ENCODE results near the gene TREM1.
"Not testable (repeated sequence)": the region's sequence is repeated elsewhere in the genome, so short reads cannot be mapped to it uniquely, and the experiment has no call there.

TREM1 gene

DNA sequence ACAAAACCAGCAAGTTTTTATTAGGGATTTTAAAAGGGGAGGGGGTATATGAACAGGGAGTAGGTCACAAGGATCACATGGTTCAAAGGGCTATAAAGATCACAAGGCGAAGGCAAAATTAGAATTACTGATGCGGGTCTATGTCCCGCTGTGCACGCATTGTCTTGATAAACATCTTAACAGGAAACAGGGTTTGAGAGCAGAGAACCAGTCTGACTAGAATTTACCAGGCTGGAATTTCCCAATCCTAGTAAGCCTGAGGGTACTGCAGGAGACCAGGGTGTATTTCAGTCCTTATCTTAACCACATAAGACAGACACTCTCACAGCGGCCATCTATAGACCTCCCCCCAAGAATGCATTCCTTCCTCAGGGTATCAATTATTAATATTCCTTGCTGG, 10.8 kb upstream of the TREM1 start:
- DNase-seq (ENCODE audit: low read depth): not testable (repeated sequence)

DNA sequence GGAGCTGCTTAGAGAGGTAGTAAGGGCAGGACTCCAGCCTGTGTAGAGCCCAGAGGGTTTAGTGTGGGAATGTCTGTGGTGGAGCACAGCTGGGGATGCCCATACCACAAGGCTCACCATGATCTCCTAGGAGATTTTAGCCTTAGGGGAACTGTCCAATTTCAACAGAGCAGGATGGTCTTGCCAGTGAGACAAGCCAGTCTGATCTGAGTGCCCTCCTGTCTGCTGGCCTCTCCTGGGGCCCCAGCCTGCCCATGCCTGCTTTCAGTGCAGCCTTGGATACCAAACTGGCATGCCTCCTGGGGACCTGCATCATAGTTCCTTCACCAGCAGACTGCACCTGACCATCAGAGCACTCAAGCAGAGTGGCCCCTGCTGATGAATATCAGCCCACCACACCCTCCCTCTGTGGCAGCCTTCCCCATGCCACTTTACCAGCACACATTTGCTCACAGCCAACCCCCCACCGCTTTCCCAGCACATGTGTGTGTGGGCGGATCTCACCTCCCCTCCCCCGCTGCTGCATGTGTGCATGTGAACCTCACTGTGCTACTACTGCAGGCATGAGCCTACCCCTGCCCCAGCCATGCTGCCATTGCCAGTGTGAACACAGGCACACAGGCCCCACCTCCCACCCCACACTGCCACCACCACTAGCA, 7.9 kb upstream of the TREM1 start:
- no peak for DNase-seq (ENCODE audit: low read depth)

DNA sequence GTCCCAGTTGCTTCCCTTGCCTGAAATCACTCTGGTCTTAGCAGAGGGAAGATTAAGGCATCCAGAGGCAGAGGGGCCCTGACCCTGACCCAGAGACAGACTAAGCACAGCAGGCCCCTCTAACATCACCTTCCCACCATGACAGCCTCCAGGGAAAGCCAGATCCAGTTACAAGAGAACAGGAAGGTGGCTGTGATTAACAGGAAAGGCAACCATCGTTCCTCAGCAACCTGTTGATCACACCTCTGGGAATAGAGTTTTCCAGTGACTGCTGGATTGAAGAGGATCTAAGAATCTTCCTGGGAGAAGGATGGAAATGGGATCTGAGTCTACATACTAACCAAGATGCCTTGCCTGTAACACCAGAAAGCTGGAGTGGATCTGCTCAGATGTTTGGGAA, 5.2 kb upstream of the TREM1 start:
- no peak for DNase-seq (ENCODE audit: low read depth)

DNA sequence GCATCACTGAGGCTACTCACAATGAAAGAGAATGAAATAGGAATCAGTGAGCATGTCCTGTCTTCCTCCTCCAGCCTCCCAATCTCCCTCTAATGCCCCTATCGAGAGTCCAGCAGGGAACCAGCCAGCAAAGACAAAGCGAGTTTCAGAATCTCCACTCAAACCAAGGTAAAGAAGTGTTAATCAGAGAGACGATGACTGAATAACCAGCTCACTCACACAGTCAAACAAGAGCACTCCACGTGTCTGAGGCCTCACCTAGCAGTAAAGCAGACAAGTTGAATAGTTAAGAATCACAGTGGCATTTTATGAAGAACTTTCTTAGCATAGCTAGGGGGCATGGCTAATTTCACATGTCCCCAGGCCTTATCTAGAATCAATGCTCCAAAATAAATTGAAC, 3.3 kb upstream of the TREM1 start:
- DNase-seq (ENCODE audit: low read depth): no peak

DNA sequence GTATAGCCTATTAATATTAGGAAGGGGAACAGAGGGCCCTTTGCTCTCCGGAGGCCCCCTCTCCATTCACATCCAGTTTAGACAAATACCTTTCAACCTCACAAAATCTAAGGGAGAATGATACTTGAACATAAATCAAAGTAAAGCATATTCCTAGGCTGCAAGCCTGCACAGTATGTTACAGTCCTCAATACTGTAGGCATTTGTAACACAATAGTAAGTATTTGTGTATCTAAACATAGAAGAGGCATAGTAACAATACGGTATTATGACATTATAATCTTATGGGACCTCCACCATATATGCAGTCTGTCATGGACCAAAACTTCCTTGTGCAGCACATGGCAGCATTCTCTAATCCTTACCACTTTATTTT, 2.3 kb upstream of the TREM1 start:
- DNase-seq (ENCODE audit: low read depth): no peak

DNA sequence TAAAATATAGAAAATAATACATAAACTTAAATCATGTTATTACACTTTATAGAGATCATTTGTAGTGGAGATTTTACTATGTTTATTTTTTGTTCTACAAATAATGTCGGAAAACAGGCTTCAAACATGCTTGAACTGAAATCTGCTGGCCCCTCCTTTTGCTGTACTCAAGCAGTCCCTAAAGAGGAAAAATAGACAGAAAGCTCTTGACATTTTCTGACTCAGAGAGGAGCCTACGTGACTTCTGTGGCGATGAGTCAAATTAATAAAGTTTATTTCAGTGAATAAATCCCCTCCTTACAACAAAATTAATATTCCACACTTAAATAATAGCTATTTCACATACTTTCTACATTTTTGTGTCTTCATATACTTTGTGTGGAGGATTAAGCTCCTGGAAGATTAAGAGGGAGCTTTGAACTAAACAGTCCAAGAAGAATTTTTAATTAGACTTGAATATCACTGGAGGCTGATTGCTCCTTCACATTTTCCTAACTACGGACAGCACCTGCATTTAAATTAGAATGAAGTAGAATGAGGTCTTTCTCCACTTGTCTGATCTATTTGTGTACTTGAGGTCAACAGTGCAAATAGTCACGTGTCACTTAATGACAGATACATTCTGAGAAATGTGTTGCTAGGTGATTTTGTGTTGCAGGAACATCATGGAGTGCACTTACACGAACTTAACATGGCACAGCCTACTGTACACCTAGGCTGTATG, 1.7 kb upstream of the TREM1 start:
- no peak for DNase-seq (ENCODE audit: low read depth)

DNA sequence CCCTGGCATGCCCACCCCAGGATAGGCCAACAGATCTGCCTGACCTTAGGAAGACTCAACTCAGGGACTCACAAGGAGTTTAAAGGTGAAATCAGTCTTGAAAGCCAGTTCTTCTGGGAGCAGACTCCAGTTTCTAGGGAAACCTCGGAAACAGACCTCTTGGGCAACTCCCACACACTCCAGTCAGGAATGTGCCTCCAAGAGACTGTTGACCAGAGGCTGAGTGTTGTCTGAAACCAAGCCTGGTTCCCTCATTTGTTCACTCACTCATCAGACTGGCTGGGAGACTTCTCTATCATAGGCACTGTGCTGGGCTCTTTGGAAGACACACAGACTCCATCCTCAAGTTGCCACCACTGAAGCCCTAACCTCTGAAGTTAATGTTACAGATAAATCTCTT, 1.8 kb downstream of the TREM1 start:
- no peak for DNase-seq (ENCODE audit: low read depth)

DNA sequence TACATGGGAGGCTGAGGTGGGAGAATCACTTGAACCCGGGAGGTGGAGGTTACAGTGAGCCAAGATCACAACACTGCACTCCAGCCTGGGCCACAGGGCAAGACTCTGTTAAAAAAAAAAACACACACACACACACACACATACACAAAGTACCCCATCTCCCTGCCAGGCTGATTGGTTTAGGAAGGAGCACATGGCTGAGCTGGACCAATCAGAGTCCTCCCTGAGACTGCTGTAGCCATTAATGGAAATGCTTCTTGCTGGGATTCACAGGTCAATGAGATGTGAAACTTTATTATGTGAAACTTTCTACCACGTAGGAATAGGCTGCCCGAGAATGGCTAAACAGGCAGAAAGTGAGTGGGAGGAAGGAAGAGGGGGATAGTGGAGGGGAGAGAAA, 2.9 kb downstream of the TREM1 start:
- DNase-seq (ENCODE audit: low read depth): no peak

DNA sequence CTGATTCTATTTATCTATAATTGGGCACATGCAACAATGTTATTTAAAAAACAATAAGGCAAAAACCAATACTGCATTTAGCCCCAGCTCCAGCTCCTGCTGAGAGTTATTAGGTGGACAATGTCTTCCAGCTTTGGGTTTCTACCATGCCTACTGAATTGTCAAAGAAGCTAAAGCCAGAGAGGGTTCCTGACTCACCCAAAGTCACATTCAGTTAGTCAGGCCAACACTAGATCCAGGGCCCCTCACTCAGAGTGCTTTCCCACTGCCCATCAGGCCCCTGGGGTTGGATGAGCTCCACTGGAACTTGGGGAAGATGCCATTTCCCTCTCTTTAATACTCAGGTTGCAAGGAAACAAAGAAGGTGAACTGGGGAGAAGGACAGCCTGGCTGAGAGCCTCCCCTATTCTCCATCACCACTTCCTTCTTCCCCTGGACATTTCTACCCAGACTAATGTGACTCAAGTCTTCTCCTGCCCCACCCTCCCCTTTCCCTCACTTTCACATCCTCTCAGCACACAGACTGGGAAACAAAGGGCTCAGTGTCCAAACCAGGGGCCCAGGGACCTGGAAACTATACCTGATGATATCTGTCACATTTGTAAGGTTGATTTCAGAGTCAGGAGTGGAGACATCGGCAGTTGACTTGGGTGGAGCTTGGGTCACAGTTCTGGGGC, 6.0 kb downstream of the TREM1 start:
- DNase-seq (ENCODE audit: low read depth): no peak

DNA sequence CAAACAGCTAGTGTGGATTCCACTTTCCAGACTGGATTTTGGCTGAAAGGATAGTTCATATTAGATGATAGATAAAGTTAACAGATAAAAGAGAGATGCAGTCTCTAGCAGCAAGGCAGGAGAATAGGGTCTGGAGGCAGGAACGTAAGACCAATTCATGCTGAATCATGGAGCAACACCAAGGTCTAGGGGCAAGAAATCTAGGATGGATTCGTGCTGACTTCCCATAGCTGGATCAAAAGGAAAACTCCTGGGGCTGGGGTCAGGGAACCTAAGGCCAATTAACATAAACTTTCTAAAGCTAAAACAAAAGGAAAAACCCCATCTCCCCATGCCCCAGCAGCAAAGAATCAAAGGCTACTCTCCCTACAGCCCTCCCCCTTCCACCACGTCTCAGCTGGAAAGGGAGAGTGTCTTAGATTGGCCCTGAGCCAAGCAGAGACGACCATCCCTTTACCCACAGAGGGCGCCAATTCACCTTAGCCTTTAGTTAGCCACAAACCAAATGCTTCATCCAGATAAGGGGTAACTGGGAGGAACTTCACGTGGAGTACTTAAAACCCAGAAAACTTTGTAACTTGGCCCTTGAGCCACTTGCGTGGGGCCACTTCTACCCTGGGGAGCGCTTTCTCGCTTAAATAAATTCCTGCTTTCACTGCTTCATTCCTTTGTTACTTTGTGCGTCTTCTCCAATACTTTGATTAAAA, 7.6 kb downstream of the TREM1 start:
- peak; percentile 57 for DNase-seq (ENCODE audit: low read depth)

DNA sequence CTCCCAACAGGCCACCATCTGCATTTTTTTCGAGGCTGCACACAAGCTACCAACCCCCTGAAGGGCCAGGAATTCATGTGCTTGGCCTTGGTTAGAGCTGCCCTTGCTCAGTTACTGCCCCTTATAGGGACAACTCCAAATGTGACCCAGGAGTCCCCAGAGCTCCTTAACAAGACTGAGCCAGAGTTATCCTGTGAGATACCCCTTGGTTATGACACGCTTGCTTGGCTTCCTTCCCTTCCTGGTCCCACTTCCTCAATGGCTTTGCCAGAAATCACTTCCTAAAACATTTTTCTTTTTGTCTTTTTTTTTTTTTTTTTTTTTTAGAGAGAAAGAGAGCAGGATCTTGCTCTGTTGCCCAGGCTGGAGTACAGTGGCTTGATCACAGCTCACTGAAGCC, 8.9 kb downstream of the TREM1 start:
- no peak for DNase-seq (ENCODE audit: low read depth)

DNA sequence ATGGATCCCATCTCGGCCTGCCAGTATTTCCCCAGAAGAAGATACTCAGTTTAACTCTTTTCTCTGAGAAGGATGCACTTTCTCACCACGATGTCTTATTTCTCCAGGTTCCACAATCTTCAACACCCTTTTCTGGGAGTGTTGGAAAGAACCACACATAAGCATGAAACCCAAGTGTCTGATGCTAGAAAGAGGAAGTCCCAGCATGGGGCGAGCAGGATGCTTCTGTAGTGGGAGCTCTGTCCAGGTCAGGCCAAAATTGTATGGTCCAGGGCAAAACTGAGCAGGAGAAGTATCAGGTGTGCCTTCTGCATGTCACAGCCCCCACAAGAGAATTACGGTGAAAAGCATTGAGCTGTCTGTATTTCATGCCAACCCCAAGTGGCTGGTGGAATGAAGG, 11.0 kb downstream of the TREM1 start:
- no peak for DNase-seq (ENCODE audit: low read depth)

DNA sequence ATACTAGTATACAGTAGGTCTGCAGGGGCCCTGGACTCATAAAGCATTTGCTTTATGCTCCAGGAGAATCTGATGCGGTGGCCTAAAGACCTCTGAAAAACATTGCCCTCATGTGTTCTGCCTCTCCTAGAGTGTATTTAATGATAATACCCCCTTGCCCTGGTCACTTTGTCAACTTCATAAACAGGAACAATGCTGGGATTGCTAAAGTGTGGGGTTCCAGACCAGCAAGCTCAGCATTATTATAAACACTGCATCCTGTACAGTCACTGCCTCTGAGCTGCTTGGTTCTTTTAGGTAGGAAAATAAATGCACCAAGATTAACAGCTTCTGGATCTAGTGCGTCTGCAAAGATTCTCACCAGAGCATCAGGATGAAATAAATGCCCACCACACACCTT, 12.2 kb downstream of the TREM1 start:
- no peak for DNase-seq (ENCODE audit: low read depth)

DNA sequence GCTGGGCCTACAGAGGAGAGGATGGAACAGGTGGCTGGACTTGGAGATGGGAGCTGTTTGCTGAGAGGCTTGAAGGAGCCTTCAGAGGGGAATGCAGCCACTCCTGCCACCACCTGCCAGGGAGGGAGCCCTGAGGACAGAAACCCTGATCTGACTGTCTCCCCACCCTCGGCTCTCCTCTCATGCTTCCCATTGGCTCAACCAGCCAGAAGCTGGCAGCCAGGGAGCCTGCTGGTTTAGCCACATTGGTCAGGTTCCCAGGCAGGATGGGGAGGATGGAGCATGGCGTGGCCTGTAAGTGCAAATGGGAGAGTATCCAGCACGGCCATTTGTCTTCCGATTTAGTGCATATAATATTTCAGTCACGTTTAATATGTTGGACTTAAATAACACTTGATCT, 12.8 kb downstream of the TREM1 start:
- no peak for DNase-seq (ENCODE audit: low read depth)

DNA sequence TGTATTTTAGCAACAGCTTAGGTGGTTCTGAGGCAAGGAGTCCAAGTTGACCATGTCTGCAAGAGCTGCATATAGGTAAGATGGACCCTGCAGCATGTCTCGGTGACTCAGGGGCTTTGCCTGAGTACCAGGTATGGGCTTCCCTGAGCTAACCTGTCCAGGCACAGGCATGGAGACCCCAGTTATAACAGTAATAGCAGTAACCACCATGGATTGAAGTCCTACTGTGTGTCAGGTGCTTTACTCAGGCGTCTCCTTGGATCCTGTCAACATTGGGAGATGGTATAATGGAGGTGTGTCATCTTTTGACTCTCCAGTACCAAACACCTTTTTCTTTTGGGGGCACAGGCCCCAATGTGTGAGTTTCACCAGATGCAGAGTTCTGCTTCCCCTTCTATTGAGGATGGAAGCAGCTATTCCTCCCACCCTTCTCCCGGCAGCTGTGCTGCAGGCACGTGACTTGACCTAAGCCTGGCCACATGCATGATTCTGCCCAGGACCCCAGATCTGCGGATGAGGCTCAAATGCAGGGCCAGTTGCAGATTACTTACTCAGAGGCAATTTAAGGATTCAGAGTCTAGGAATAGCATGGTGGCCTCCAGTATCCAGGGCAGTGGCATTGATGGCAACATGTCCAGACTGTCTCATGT, 13.8 kb downstream of the TREM1 start:
- no peak for DNase-seq (ENCODE audit: low read depth)

DNA sequence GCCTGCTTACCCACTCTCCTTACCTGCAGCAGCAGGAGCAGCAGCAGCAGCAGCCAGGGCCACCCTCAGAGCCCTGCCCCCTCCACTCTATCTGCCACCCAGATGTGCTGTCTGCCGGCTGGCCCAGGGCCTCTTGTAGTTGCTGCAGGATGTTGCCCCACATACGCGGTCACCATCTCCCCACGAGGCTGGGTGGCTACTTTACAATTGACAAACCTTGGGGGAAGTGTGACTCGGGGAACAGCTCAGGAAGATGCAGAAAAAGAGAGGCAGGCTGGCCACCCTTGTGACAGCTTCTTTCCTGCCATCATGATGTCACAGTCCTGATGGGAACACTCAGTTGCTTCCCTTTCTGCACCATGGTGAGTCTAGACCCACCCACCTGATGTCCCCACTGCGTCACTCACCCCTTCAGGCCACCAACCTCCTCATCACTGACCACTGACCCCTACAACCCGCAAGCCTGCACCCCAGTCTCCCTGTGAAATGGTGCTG, 14.5 kb downstream of the TREM1 start:
- no peak for DNase-seq (ENCODE audit: low read depth)

DNA sequence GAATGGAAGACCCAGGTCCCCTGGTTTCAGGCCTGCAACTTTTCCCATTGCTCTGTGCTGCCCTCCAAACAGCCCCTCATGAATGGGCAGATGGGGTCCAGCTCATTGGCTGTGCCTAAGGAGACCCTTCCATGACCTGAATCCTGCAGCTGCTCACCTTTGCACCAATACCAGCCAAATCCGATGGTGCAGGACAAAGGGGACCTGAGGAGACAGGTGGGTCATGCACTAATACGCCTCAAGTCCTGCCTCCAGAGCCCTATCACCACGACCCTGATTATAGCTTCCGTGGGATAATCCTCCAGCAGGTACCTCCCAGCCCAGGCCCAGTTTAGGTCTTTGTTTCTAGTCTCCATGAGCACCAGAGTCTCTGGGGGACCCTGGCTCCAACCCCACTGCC, 16.8 kb downstream of the TREM1 start:
- no peak for DNase-seq (ENCODE audit: low read depth)

DNA sequence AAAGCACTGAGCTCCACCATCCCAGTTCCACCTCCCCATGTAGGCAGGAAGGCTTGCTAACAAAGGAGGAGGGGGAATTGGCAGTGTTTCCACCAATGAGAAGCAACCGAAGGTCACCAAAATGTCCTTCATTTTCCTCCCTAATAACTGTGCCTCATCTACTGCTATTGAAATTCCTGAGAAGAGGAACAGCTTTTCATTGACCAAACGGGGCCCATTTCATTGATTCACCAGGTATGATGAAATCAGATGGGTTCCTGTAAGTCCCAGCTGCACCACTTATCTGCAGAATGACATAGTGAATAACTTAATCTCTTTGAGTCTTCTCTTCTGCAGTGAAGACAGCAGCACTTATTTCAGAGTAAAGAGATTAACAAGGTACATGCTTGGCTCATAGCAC, 17.3 kb downstream of the TREM1 start:
- DNase-seq (ENCODE audit: low read depth): no peak

DNA sequence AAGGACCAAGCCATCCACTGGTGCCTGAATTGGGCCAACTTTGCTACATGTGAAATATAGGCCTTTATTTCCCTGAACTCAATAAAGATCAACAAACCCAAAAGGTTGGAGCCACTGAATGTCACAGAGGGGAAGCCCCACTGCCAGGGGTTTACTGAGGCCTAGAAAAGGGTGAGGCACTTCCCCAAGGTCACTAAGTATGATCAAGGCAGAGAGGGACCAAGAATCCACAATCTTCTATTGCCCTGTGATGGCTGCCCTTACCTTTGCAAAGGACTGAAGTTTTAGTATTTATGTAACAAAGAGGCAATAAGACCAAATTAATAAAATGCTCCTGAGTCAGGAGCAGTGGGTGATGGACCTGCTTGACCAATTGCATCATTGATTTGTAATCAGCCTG, 18.0 kb downstream of the TREM1 start:
- no peak for DNase-seq (ENCODE audit: low read depth)

DNA sequence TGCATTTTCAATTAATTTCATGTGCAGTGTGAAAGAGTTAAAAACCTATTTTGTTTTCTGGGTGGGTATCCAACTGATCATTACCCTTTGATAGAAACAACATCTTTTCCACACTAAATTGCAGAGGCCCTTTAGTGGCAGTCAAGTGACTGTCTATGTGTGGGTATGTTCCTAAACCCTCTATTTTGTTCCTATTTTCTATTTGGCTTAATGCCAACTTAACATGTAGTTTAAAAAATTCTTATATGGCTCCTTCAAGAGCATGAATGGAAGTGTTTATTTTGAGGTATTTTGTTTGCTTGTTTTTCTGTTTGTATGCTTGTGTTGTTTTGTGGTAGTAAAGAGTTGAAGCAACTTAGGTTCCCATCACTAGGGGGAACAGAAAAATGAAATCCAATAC, 19.9 kb downstream of the TREM1 start:
- no peak for DNase-seq (ENCODE audit: low read depth)

DNA sequence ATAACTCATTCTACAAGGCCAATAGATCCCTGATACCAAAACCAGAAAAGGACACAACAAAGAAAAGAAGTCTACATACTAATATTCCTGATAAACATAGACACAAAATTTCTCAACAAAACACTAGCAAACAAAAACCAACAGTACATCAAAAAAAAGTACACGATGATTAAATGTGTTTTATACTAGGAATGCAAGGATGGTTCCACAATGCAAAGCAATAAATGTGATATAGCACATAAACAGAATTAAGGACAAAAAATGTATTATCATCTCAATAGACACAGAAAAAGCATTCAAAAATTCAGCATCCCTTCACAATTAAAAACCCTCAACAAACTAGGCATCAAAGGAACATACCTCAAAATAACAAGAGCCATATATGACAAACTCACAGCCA, 23.2 kb downstream of the TREM1 start:
- no peak for DNase-seq (ENCODE audit: low read depth)

DNA sequence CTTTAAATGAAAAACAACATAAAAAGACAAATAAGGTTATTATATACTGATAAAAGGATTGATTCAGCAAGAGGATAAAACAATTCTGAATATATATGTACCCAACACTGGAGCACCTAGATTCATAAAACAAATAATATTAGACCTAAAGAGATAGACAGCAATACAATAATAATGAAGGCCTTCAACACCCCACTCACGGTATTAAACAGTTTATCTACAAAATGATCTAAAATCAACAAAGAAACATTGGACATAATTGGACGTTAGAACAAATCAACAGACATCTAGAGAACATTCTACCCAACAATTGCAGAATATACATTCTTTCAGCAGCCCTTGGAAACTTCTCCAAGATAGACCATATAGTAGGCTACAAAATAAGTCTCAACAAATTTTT, 24.1 kb downstream of the TREM1 start:
- no peak for DNase-seq (ENCODE audit: low read depth)

DNA sequence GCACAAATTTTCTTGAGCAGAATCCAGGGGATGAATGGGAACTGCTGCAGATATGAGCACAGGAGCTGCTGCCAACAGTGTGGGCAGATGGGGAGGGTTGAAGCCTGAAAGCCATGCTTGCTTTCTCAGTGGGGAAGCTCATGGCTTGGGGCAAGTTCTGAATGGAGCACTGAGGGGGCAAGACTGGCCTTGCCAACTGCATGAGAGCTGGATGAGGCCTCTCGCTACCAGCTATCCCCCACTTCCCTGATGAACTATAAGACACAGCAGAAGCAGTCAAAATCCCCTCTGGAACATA, 28.3 kb downstream of the TREM1 start:
- no peak for DNase-seq (ENCODE audit: low read depth)
